CD14-positive monocyte (primary cell): ENCODE data around the gene PDLIM5. TPM values are rescaled to one million over a fixed set of nuclear protein-coding genes. Genes with fewer than 3 reads are reported as not detected.

Source experiments
- DNase-seq, 3 donors: peaks; one replicate each; pipeline ENCODE4 v3.0.0-alpha.2; 2011 to 2022
- H2AFZ ChIP-seq: 2 replicates; pipeline ENCODE4 v1.6.0; 2012; ENCODE audit warnings: mild to moderate bottlenecking, low read depth, low read length, inconsistent platforms; ENCODE audit not compliant: insufficient read depth, poor library complexity, severe bottlenecking
- H3K27ac ChIP-seq, 2 donors: 1 replicate in 1 of 2; 2 replicates in 1 of 2; pipeline ENCODE4 v1.5.1; 2012 to 2013; ENCODE audit warnings: low read length in 2 of 2, control low read depth in 1 of 2, inconsistent platforms in 1 of 2, low read depth in 1 of 2, mild to moderate bottlenecking in 1 of 2
- H3K27me3 ChIP-seq, 2 donors: one replicate each; pipeline versions ENCODE4 v1.6.0 to v1.6.1; 2011 to 2013; ENCODE audit warnings: low read length in 2 of 2; ENCODE audit not compliant: control insufficient read depth in 2 of 2, insufficient read depth in 2 of 2
- H3K36me3 ChIP-seq, 2 donors: replicated peaks in 1 of 2; 1 replicate in 1 of 2; 2 replicates in 1 of 2; pipeline versions ENCODE4 v1.5.1 to v1.6.1; 2012 to 2013; ENCODE audit warnings: low read length in 2 of 2, control low read depth in 1 of 2, inconsistent platforms in 1 of 2, mild to moderate bottlenecking in 1 of 2; ENCODE audit not compliant: insufficient read depth in 2 of 2, control insufficient read depth in 1 of 2
- H3K4me1 ChIP-seq, 2 donors: 1 replicate in 1 of 2; 2 replicates in 1 of 2; pipeline versions ENCODE4 v1.5.1 to v1.6.1; 2012 to 2013; ENCODE audit warnings: low read length in 2 of 2, control low read depth in 1 of 2, inconsistent platforms in 1 of 2, mild to moderate bottlenecking in 1 of 2, moderate library complexity in 1 of 2; ENCODE audit not compliant: insufficient read depth in 2 of 2, control insufficient read depth in 1 of 2
- H3K4me2 ChIP-seq: replicated peaks from 2 replicates; pipeline ENCODE3; 2012; ENCODE audit warnings: low read length, moderate library complexity, mild to moderate bottlenecking; ENCODE audit not compliant: poor library complexity, severe bottlenecking; ENCODE audit errors: extremely low read depth
- H3K4me3 ChIP-seq, 3 experiments: fragments of 200-600 bp in 1 of 3; sonication (generic) in 1 of 3; replicated peaks in 1 of 3; 1 replicate in 2 of 3; 2 replicates in 1 of 3; pipeline ENCODE4 v1.5.1; 2011 to 2013; ENCODE audit warnings: low read length in 3 of 3, mild to moderate bottlenecking in 3 of 3, control low read depth in 2 of 3, low read depth in 2 of 3, inconsistent platforms in 1 of 3, moderate library complexity in 1 of 3
- H3K79me2 ChIP-seq: 2 replicates; pipeline ENCODE4 v1.6.0; 2012; ENCODE audit warnings: mild to moderate bottlenecking, control low read depth, inconsistent platforms, low read length, moderate library complexity; ENCODE audit not compliant: insufficient read depth
- H3K9ac ChIP-seq: 2 replicates; pipeline ENCODE4 v1.6.0; 2017; ENCODE audit warnings: low read length, mild to moderate bottlenecking; ENCODE audit not compliant: insufficient read depth, poor library complexity, severe bottlenecking
- H3K9me3 ChIP-seq, 2 donors: replicated peaks in 1 of 2; 1 replicate in 1 of 2; 2 replicates in 1 of 2; pipeline versions ENCODE4 v1.5.1 to v1.6.1; 2012 to 2013; ENCODE audit warnings: low read length in 2 of 2, control low read depth in 1 of 2; ENCODE audit not compliant: control insufficient read depth in 1 of 2, insufficient read depth in 1 of 2
- H4K20me1 ChIP-seq: 2 replicates; pipeline ENCODE4 v1.6.0; 2012; ENCODE audit warnings: mild to moderate bottlenecking, low read length, control low read depth, moderate library complexity; ENCODE audit not compliant: insufficient read depth
- H3K27ac Mint-ChIP-seq, 7 donors: one replicate each; pipeline ENCODE4 v1.8.0; 2020; ENCODE audit warnings: mild to moderate bottlenecking in 7 of 7, mixed read lengths in 7 of 7, moderate library complexity in 6 of 7, inconsistent platforms in 2 of 7
- H3K27me3 Mint-ChIP-seq, 3 donors: one replicate each; pipeline ENCODE4 v1.8.0; 2021 to 2022; ENCODE audit warnings: low read depth in 3 of 3, mild to moderate bottlenecking in 3 of 3, mixed read lengths in 3 of 3, moderate library complexity in 3 of 3, inconsistent platforms in 1 of 3
- H3K36me3 Mint-ChIP-seq, 2 donors: one replicate each; pipeline ENCODE4 v1.8.0; 2020; ENCODE audit warnings: mixed read lengths in 2 of 2, inconsistent platforms in 1 of 2, mild to moderate bottlenecking in 1 of 2
- H3K4me1 Mint-ChIP-seq: one replicate; pipeline ENCODE4 v1.8.0; 2020; ENCODE audit warnings: mild to moderate bottlenecking, mixed read lengths
- H3K4me3 Mint-ChIP-seq, 2 donors: one replicate each; pipeline ENCODE4 v1.8.0; 2020; ENCODE audit warnings: mild to moderate bottlenecking in 2 of 2, mixed read lengths in 2 of 2, moderate library complexity in 1 of 2
- H3K9me3 Mint-ChIP-seq, 7 donors: one replicate each; pipeline ENCODE4 v1.8.0; 2020 to 2022; ENCODE audit warnings: mixed read lengths in 7 of 7, mild to moderate bottlenecking in 6 of 7, moderate library complexity in 6 of 7, inconsistent platforms in 2 of 7
- CTCF ChIP-seq: fragments of 200-600 bp; IDR thresholded peaks from one replicate; pipeline ENCODE4 v1.8.0; 2022; ENCODE audit warnings: antibody characterized with exemption, mild to moderate bottlenecking
- WGBS: methylation state at CpG from one replicate; pipeline ENCODE4 v1.1.5; 2013; ENCODE audit warnings: missing lambda C conversion rate; ENCODE audit not compliant: insufficient coverage; 5-methylcytosine and 5-hydroxymethylcytosine counted together
- intact Hi-C, 2 donors: fragments of 100-400 bp; cut with micrococcal nuclease; formaldehyde crosslinking; loops; one replicate each; pipeline versions ENCODE4 v1.15.0 to v1.15.1; 2023
- polyA plus RNA-seq, 3 donors: library from polyadenylated mRNA; depleted of rRNA in 1 of 3; unstranded in 2 of 3; stranded (reverse) in 1 of 3; fragments of 300-500 nt in 2 of 3; fragments of >200 nt in 1 of 3; fragmentation: Illumina TruSeq in 2 of 3; gene quantifications; 1 replicate in 2 of 3; 2 replicates in 1 of 3; pipeline ENCODE4 v1.2.3, GENCODE V29; 2012 to 2021

PDLIM5 gene
- polyA plus RNA-seq, 3 donors = 75.3 to 105 (median 80.9) TPM

GRCh38 chr4:94669672-94670664 is 218.2 kb downstream of the PDLIM5 start:
- no peak overlapping the region for H2AFZ ChIP-seq
- peaks cover 6 to 16% of the 10 kb centered on the region in 2 donors for H3K36me3 Mint-ChIP-seq
- no CpG with 5 or more reads among the region's 6 CpGs for WGBS
- no peak overlapping the region for H3K4me3 ChIP-seq
- H3K9me3 ChIP-seq = no peaks in the 10 kb centered on the region
- no peaks in the 10 kb centered on the region for H3K4me1 ChIP-seq
- no peaks in the 10 kb centered on the region for H3K27me3 ChIP-seq
- no peak overlapping the region for H3K27ac ChIP-seq
- H3K79me2 ChIP-seq = no peaks in the 10 kb centered on the region
- no peak overlapping the region for H3K27ac Mint-ChIP-seq
- TF ChIP-seq CTCF = no peak
- no peaks in the 10 kb centered on the region for H3K36me3 ChIP-seq
- no peaks in the 10 kb centered on the region for H3K4me1 Mint-ChIP-seq
- H3K9me3 Mint-ChIP-seq = no peaks in the 10 kb centered on the region
- no peak overlapping the region for H3K4me2 ChIP-seq
- H3K4me3 Mint-ChIP-seq = no peak overlapping the region
- no peak for DNase-seq
- H3K9ac ChIP-seq = no peak overlapping the region
- H3K27me3 Mint-ChIP-seq = peaks cover 0 to 2% (median 2%) of the 10 kb centered on the region in 3 donors
- intact Hi-C loops = no loop called here
- no peaks in the 10 kb centered on the region for H4K20me1 ChIP-seq

GRCh38 chr4:94671113-94671512 is 219.4 kb downstream of the PDLIM5 start:
- Mint-ChIP-seq H3K4me3 (no peak overlapping the region), H3K27me3 (peaks cover 0 to 2% (median 0%) of the 10 kb centered on the region in 3 donors), H3K27ac (no peak overlapping the region), H3K9me3 (peaks cover 0 to 2% (median 0%) of the 10 kb centered on the region in 7 donors), H3K36me3 (peaks cover 5 to 7% of the 10 kb centered on the region in 2 donors), H3K4me1 (no peaks in the 10 kb centered on the region)
- Histone ChIP-seq H3K4me1 (no peaks in the 10 kb centered on the region), H3K36me3 (no peaks in the 10 kb centered on the region), H4K20me1 (no peaks in the 10 kb centered on the region), H2AFZ (no peak overlapping the region), H3K4me3 (no peak overlapping the region), H3K9me3 (no peaks in the 10 kb centered on the region), H3K9ac (no peak overlapping the region), H3K4me2 (no peak overlapping the region), H3K27me3 (no peaks in the 10 kb centered on the region), H3K27ac (no peak overlapping the region), H3K79me2 (no peaks in the 10 kb centered on the region)
- TF ChIP-seq CTCF = no peak
- intact Hi-C loops = no loop called here
- DNase-seq = no peak
- 100% methylated on average over 3 of the region's 5 CpGs for WGBS
